Kidney (tissue), 14 donors: ENCODE results near the gene DLST. TPM values are rescaled to one million over a fixed set of nuclear protein-coding genes. Genes with fewer than 3 reads are reported as not detected.
A peak's percentile ranks its signal among the peaks of the same experiment; 100 is the strongest.

ENCODE experiments used
- DNase-seq, 5 donors: peaks; one replicate each; pipeline ENCODE4 v3.0.0-alpha.2; 2013 to 2020
- FAIRE-seq: peaks from 2 replicates; lab custom pipeline; 2012; peaks lifted over from hg19 to GRCh38; lab: Jason Lieb, UNC
- H3K27ac ChIP-seq, 2 donors: one replicate each; pipeline ENCODE4 v1.7.0; 2013; ENCODE audit warnings: low read depth in 2 of 2, low read length in 2 of 2, inconsistent platforms in 1 of 2
- H3K27me3 ChIP-seq: one replicate; pipeline ENCODE4 v1.7.1; 2013; ENCODE audit warnings: low read length, inconsistent platforms; ENCODE audit not compliant: control insufficient read depth, insufficient read depth
- H3K36me3 ChIP-seq, 3 donors: one replicate each; pipeline versions ENCODE4 v1.7.0 to v1.7.1; 2013; ENCODE audit warnings: low read length in 3 of 3, control low read depth in 1 of 3, inconsistent platforms in 1 of 3; ENCODE audit not compliant: insufficient read depth in 3 of 3, control insufficient read depth in 2 of 3
- H3K4me1 ChIP-seq, 3 donors: one replicate each; pipeline versions ENCODE4 v1.7.0 to v1.7.1; 2013; ENCODE audit warnings: low read length in 3 of 3, inconsistent platforms in 1 of 3, low read depth in 1 of 3; ENCODE audit not compliant: control insufficient read depth in 2 of 3, insufficient read depth in 2 of 3
- H3K4me3 ChIP-seq, 3 donors: one replicate each; pipeline versions ENCODE4 v1.7.0 to v1.8.1; 2013; ENCODE audit warnings: low read length in 3 of 3, control low read depth in 1 of 3, inconsistent platforms in 1 of 3
- H3K9ac ChIP-seq, 3 donors: one replicate each; pipeline versions ENCODE4 v1.7.0 to v1.7.1; 2013; ENCODE audit warnings: low read length in 3 of 3, control low read depth in 1 of 3, inconsistent platforms in 1 of 3
- H3K9me3 ChIP-seq, 3 donors: one replicate each; pipeline versions ENCODE4 v1.7.0 to v1.7.1; 2013; ENCODE audit warnings: low read length in 3 of 3, control low read depth in 1 of 3, inconsistent platforms in 1 of 3; ENCODE audit not compliant: control insufficient read depth in 2 of 3, insufficient read depth in 1 of 3
- CTCF ChIP-seq: IDR thresholded peaks from 3 replicates; pipeline ENCODE4 v1.5.1; 2012; ENCODE audit warnings: mild to moderate bottlenecking, moderate library complexity, borderline replicate concordance; ENCODE audit not compliant: insufficient read depth; ENCODE audit errors: extremely low read depth
- intact Hi-C: fragments of 100-400 bp; cut with DNase I; formaldehyde crosslinking; loops from one replicate; pipeline ENCODE4 v1.11.1; 2022
- polyA plus RNA-seq: library from polyadenylated mRNA; stranded (reverse); fragments of 350-450 nt; fragmentation: Illumina TruSeq; extraction: RNeasy Lipid Tissue Mini Kit (QIAGEN cat#74804); gene quantifications from one replicate; pipeline ENCODE4 v1.2.3, GENCODE V29; 2014; ENCODE audit warnings: low read depth, low replicate concordance; ENCODE audit not compliant: insufficient read depth
- total RNA-seq: library from RNA; stranded (reverse); fragmentation: NEBNext Ultra II Directional; extraction: Animal tissue kit (Norgen Biotek cat#: 25700); gene quantifications from one replicate; pipeline ENCODE4 v1.2.1, GENCODE V29; 2021
- donor health status: control.
- donor health status: control.
- donor health status: control.
- donor health status: control.
- donor health status: control.
- donor health status: DM: yes; HTN: yes; CAD: no.
- donor health status: Normal renal cell carcinoma (clear cell type).

Gene DLST
- total and polyA plus RNA-seq, 2 donors from 2014 or later, result 98.6 to 112 TPM

GRCh38 chr14:74835645-74836250, 46.0 kb upstream of the DLST start:
- DNase-seq (no peak), FAIRE-seq (no peak)
- intact Hi-C loops, result no loop called here
- peaks cover 0 to 15% (median 6%) of the 10 kb centered on the region in 3 donors for H3K4me1 ChIP-seq
- no peak overlapping the region for H3K4me3 ChIP-seq
- H3K9ac ChIP-seq, result no peak overlapping the region
- H3K27me3 ChIP-seq, result no peaks in the 10 kb centered on the region
- peak overlapping the region in 1 of 2 donors; percentile 47 for H3K27ac ChIP-seq
- no peak for TF ChIP-seq CTCF
- no peaks in the 10 kb centered on the region for H3K9me3 ChIP-seq
- H3K36me3 ChIP-seq, result peaks cover 1 to 6% (median 5%) of the 10 kb centered on the region in 3 donors

- H3K4me3 ChIP-seq, result no peak overlapping the region
- no peak overlapping the region for H3K9ac ChIP-seq
- intact Hi-C loops, result no loop called here
- no peaks in the 10 kb centered on the region for H3K27me3 ChIP-seq
- no peak for TF ChIP-seq CTCF
- H3K36me3 ChIP-seq, result peaks cover 0 to 5% (median 0%) of the 10 kb centered on the region in 3 donors
- FAIRE-seq (no peak), DNase-seq (no peak)
- H3K4me1 ChIP-seq, result peaks cover 0 to 15% (median 6%) of the 10 kb centered on the region in 3 donors
- no peaks in the 10 kb centered on the region for H3K9me3 ChIP-seq
- no peak overlapping the region for H3K27ac ChIP-seq
Measured at GRCh38 chr14:74836251-74836960, 45.3 kb upstream of the DLST start.

GRCh38 chr14:74838166-74838565, 43.5 kb upstream of the DLST start:
- FAIRE-seq, result peak; percentile 51
- Histone ChIP-seq H3K9ac (no peak overlapping the region), H3K9me3 (no peaks in the 10 kb centered on the region), H3K4me3 (no peak overlapping the region), H3K4me1 (peaks cover 0 to 15% (median 6%) of the 10 kb centered on the region in 3 donors), H3K27ac (peak overlapping the region in 1 of 2 donors; percentile 80), H3K36me3 (peaks cover 0 to 5% (median 0%) of the 10 kb centered on the region in 3 donors), H3K27me3 (no peaks in the 10 kb centered on the region)
- no peak for DNase-seq
- no peak for TF ChIP-seq CTCF
- intact Hi-C loops, result no loop called here
